KMS-11 (cell line): ENCODE data around the gene ELAPOR1.
A peak's percentile ranks its signal among the peaks of the same experiment; 100 is the strongest.

Experiments
- H2AFZ ChIP-seq: fragments of 200-600 bp; sonication (generic); 2 replicates; pipeline ENCODE4 v1.6.1; 2016; ENCODE audit warnings: antibody characterized with exemption, mixed run types, low read depth
- H3K27ac ChIP-seq: fragments of 200-600 bp; sonication (generic); 2 replicates; pipeline ENCODE4 v1.6.1; 2016; ENCODE audit warnings: mild to moderate bottlenecking, mixed run types
- H3K27me3 ChIP-seq: fragments of 200-600 bp; sonication (generic); 2 replicates; pipeline ENCODE4 v1.6.1; 2017; ENCODE audit warnings: mild to moderate bottlenecking, low read depth, mixed run types, moderate library complexity; ENCODE audit not compliant: insufficient read depth
- H3K36me3 ChIP-seq: fragments of 200-600 bp; sonication (generic); 2 replicates; pipeline ENCODE4 v1.6.1; 2017; ENCODE audit warnings: mild to moderate bottlenecking, mixed run types; ENCODE audit not compliant: insufficient read depth
- H3K4me1 ChIP-seq: fragments of 200-600 bp; sonication (generic); 2 replicates; pipeline ENCODE4 v1.6.1; 2016; ENCODE audit warnings: mild to moderate bottlenecking, low read depth, mixed run types; ENCODE audit not compliant: poor library complexity, severe bottlenecking
- H3K4me2 ChIP-seq: fragments of 200-600 bp; sonication (generic); 2 replicates; pipeline ENCODE4 v1.7.0; 2016; ENCODE audit warnings: mild to moderate bottlenecking, mixed run types
- H3K4me3 ChIP-seq: fragments of 200-600 bp; sonication (generic); IDR thresholded peaks from 2 replicates; pipeline ENCODE4 v1.6.1; 2017; ENCODE audit warnings: low read depth, low read length, mixed read lengths; ENCODE audit not compliant: insufficient read depth
- H3K79me2 ChIP-seq: fragments of 200-600 bp; sonication (generic); 2 replicates; pipeline ENCODE4 v1.6.1; 2016; ENCODE audit warnings: low read depth, mixed run types; ENCODE audit not compliant: insufficient read depth
- H3K9ac ChIP-seq: fragments of 200-600 bp; sonication (generic); 2 replicates; pipeline ENCODE4 v1.6.1; 2016; ENCODE audit warnings: mild to moderate bottlenecking, mixed run types
- H4K20me1 ChIP-seq: fragments of 200-600 bp; sonication (generic); 2 replicates; pipeline ENCODE4 v1.6.1; 2016; ENCODE audit warnings: mild to moderate bottlenecking, mixed run types; ENCODE audit not compliant: insufficient read depth
- TF ChIP-seq, protein P1 (sequence below): fragments of 200-600 bp; sonication (generic); conservative IDR thresholded peaks from 2 replicates; pipeline ENCODE4 v1.6.1; 2017; ENCODE audit warnings: low read depth, mild to moderate bottlenecking, antibody characterized with exemption, low read length, moderate library complexity, mixed read lengths

The ELAPOR1 gene

DNA sequence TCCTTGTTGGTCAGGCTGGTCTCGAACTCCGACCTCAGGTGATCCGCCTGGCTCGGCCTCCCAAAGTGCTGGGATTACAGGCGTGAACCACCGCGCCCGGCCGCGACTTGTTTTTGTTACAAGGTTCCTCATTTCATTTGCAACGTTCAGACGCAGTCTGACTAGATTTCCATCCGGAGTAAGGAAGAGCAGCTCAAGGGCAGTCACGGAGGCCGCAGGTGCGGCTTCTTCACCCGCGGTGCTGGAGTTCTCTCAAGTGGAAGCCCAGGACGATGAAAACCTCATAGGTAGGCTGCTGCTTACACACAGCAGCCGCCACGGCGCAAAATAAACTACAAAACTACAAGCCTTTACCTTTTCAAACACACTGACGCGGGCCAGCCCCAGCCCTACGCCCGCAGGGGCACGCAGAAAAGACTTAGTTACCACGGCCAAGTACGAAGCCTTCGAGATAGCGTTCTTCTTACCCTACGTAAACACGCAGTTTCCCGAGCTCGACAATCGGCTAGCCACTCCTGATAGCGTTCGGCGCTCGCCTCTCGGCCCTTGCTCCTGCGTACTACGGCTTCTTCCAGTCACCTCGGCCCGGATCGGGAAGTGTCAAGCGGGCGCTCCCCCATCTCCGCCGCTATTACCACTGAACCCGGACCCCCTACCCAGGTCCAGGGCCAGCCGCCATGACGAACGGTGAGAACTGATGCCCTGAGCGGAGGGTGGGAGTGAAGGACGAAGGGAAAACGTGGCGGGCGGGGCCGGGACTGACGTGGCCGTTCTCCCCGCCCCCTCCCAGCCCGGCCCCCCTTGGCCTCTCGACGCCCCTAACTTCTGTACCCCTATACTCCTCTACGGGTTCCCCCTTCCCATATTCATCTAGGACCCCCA, 23.5 kb upstream of the ELAPOR1 start, which contains the start of gene TMEM167B:
Gene TMEM167B, plus strand, starts transcription at position 569 of the 882 bp plus-strand sequence. Its CDS starts 109 bp downstream, at position 678.
- TF ChIP-seq, protein P1, sequence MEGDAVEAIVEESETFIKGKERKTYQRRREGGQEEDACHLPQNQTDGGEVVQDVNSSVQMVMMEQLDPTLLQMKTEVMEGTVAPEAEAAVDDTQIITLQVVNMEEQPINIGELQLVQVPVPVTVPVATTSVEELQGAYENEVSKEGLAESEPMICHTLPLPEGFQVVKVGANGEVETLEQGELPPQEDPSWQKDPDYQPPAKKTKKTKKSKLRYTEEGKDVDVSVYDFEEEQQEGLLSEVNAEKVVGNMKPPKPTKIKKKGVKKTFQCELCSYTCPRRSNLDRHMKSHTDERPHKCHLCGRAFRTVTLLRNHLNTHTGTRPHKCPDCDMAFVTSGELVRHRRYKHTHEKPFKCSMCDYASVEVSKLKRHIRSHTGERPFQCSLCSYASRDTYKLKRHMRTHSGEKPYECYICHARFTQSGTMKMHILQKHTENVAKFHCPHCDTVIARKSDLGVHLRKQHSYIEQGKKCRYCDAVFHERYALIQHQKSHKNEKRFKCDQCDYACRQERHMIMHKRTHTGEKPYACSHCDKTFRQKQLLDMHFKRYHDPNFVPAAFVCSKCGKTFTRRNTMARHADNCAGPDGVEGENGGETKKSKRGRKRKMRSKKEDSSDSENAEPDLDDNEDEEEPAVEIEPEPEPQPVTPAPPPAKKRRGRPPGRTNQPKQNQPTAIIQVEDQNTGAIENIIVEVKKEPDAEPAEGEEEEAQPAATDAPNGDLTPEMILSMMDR, result no peak
- Histone ChIP-seq H3K4me3 (peak within 1 kb of the TSS; percentile 96), H2AFZ (peak within 1 kb of the TSS; percentile 97), H3K4me2 (peak within 1 kb of the TSS; percentile 74), H3K4me1 (peaks cover 12% of the 10 kb centered on the region), H3K27ac (peak within 1 kb of the TSS; percentile 69), H3K36me3 (no peaks in the 10 kb centered on the region), H3K79me2 (peaks cover 25% of the 10 kb centered on the region), H3K9ac (peak within 1 kb of the TSS; percentile 67), H3K27me3 (no peaks in the 10 kb centered on the region), H4K20me1 (no peaks in the 10 kb centered on the region)

DNA sequence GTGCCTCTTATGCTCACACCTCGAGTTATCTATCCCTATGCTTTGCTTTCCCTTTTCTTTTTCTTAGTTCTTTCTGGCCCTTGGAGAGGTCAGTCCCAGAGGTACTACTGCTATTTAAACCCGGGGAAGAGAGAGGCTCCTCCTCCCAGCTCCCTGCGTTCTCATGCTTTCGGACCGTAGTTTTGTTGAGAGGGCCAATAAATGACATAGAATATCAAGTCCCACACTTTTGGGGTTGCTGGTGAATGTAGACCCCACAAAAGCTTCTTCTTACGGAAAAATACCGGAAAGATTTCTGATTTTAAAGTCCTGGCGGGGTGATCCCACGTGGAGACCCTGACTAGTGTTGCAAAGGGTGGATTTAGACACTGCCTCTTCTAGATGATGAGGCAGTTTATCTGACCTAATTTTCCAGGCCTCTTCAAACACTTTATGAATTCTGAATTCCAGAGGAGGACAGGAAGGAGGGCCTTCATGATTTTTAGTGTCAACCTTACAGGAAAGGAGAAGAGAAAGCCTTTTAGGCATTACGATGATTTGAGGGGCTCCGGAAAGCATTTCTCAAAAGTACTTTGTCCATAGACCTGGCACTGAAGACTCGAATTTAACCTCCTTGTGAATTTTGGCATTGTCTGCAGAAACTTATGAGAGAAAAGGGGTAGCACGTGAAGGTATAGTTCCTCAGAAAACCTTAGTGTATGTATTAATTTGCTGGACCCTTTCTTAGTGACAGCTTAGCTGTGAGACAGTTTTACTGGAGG, 22.7 kb upstream of the ELAPOR1 start:
- peak overlapping the region; percentile 97 for H2AFZ ChIP-seq
- H3K27ac ChIP-seq, result peak overlapping the region; percentile 69
- H3K36me3 ChIP-seq, result no peaks in the 10 kb centered on the region
- H3K4me2 ChIP-seq, result peak overlapping the region; percentile 74
- peaks cover 12% of the 10 kb centered on the region for H3K4me1 ChIP-seq
- H3K79me2 ChIP-seq, result peaks cover 25% of the 10 kb centered on the region
- peak overlapping the region; percentile 96 for H3K4me3 ChIP-seq
- H3K9ac ChIP-seq, result peak overlapping the region; percentile 67
- H3K27me3 ChIP-seq, result no peaks in the 10 kb centered on the region
- TF ChIP-seq, protein P1, result no peak
- no peaks in the 10 kb centered on the region for H4K20me1 ChIP-seq

DNA sequence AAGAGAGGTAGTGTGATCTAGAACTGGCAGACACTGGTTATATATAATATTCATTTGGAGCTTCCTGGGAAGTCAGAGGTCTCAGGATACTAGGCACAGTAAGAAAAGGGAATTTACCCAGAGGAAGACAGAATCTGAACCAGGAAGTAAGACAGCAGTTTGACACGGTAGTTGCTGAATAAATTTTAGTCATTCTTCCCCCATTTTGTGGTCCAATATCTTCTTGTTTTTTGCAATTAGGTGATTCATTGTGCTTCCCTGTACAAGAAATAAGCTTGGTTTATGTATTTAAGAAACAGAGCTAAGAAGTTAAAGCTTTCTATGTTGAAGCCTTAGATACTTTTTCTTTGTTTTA, 22.1 kb upstream of the ELAPOR1 start:
- peak overlapping the region; percentile 67 for H3K9ac ChIP-seq
- peak overlapping the region; percentile 74 for H3K4me2 ChIP-seq
- peak overlapping the region; percentile 96 for H3K4me3 ChIP-seq
- peak overlapping the region; percentile 97 for H2AFZ ChIP-seq
- H4K20me1 ChIP-seq, result no peaks in the 10 kb centered on the region
- TF ChIP-seq, protein P1, result no peak
- no peaks in the 10 kb centered on the region for H3K36me3 ChIP-seq
- peaks cover 12% of the 10 kb centered on the region for H3K4me1 ChIP-seq
- no peaks in the 10 kb centered on the region for H3K27me3 ChIP-seq
- peaks cover 25% of the 10 kb centered on the region for H3K79me2 ChIP-seq
- H3K27ac ChIP-seq, result peak overlapping the region; percentile 69

DNA sequence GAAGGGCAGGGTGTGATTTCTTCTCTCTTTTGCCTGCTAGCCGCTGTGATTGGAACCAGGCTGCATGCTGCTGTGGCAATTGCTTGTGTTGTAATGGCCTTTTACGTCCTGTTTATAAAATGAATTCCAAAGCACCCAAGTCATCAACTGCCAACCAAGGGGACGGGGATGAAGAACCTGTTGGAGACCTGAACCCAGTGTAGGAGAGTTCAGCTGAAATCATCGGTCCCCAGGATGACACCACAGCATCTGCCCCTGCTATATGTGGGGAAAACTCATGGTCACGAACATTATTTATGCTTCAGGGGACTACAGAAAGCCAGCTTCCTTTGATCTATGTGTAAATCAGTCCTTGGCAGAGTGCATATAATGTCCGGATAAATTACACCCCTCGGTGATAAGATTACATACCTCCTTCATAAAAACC, 19.5 kb upstream of the ELAPOR1 start:
- Histone ChIP-seq H3K4me1 (peaks cover 14% of the 10 kb centered on the region), H3K9ac (no peak overlapping the region), H4K20me1 (no peaks in the 10 kb centered on the region), H3K79me2 (peaks cover 25% of the 10 kb centered on the region), H3K4me3 (no peak overlapping the region), H3K27ac (no peak overlapping the region), H3K4me2 (no peak overlapping the region), H2AFZ (no peak overlapping the region), H3K36me3 (no peaks in the 10 kb centered on the region), H3K27me3 (no peaks in the 10 kb centered on the region)
- TF ChIP-seq, protein P1, result no peak
